HEK293 (cell line): ENCODE results near the gene TTC23.
A peak's percentile ranks its signal among the peaks of the same experiment; 100 is the strongest.

ENCODE experiments used
- CTCF ChIA-PET: fragments of 350-600 bp; formaldehyde crosslinking; extraction: SDS; loops from one replicate; lab custom pipeline; 2021; ENCODE audit warnings: antibody characterized with exemption; lab: Yijun Ruan, JAX
- POLR2A ChIA-PET: fragments of 300-600 bp; formaldehyde crosslinking; extraction: SDS; loops from one replicate; lab custom pipeline; 2020; ENCODE audit warnings: antibody characterized with exemption, inconsistent platforms; lab: Yijun Ruan, JAX
- H3K27ac ChIP-seq: fragments of 200-500 bp; sonication (Bioruptor generic); 2 replicates; pipeline ENCODE4 v1.5.1; 2014; ENCODE audit warnings: low read depth, low read length, control low read depth, inconsistent platforms; ENCODE audit errors: extremely low read depth
- H3K36me3 ChIP-seq, 2 experiments: fragments of 200-500 bp in 1 of 2; sonication (Bioruptor generic) in 1 of 2; 1 replicate in 1 of 2; 2 replicates in 1 of 2; pipeline ENCODE4 v1.5.1; 2014 to 2017; ENCODE audit warnings: inconsistent platforms in 2 of 2, low read length in 2 of 2; ENCODE audit not compliant: control insufficient read depth in 2 of 2, insufficient read depth in 1 of 2
- H3K4me1 ChIP-seq: fragments of 200-500 bp; sonication (Bioruptor generic); 2 replicates; pipeline ENCODE4 v1.5.1; 2014; ENCODE audit warnings: mild to moderate bottlenecking, low read length, inconsistent platforms; ENCODE audit not compliant: control insufficient read depth, insufficient read depth
- H3K4me3 ChIP-seq: 2 replicates; pipeline ENCODE4 v1.5.1; 2011; ENCODE audit warnings: low read depth, mild to moderate bottlenecking, control low read depth, low read length, moderate library complexity
- H3K9me3 ChIP-seq: fragments of 200-500 bp; sonication (Bioruptor generic); 2 replicates; pipeline ENCODE4 v1.5.1; 2014; ENCODE audit warnings: low read depth, low read length, inconsistent platforms; ENCODE audit not compliant: control insufficient read depth, insufficient read depth
- BCL11B ChIP-seq: fragments of 450-650 bp; formaldehyde crosslinking; IDR thresholded peaks from 2 replicates; pipeline ENCODE4 v1.5.1; 2016; ENCODE audit warnings: low read depth, missing biosample characterization, missing genetic modification characterization
- GLIS1 ChIP-seq: fragments of 450-650 bp; formaldehyde crosslinking; IDR thresholded peaks from 2 replicates; pipeline ENCODE4 v1.5.1; 2016; ENCODE audit warnings: missing biosample characterization, missing genetic modification characterization
- KLF7 ChIP-seq: fragments of 450-650 bp; formaldehyde crosslinking; IDR thresholded peaks from 2 replicates; pipeline ENCODE4 v1.5.1; 2016; ENCODE audit warnings: missing biosample characterization, missing genetic modification characterization, borderline replicate concordance
- PRDM1 ChIP-seq: fragments of 450-650 bp; formaldehyde crosslinking; IDR thresholded peaks from 2 replicates; pipeline ENCODE4; 2016; ENCODE audit warnings: missing biosample characterization, missing genetic modification characterization
- SCRT1 ChIP-seq: fragments of 450-650 bp; formaldehyde crosslinking; IDR thresholded peaks from 2 replicates; pipeline ENCODE4 v1.5.1; 2016; ENCODE audit warnings: missing biosample characterization, missing genetic modification characterization, borderline replicate concordance
- SP2 ChIP-seq: fragments of 450-650 bp; formaldehyde crosslinking; IDR thresholded peaks from 2 replicates; pipeline ENCODE4 v1.5.1; 2016; ENCODE audit warnings: missing biosample characterization, missing genetic modification characterization
- TSHZ1 ChIP-seq: fragments of 450-650 bp; formaldehyde crosslinking; IDR thresholded peaks from 2 replicates; pipeline ENCODE4 v1.5.1; 2016; ENCODE audit warnings: missing biosample characterization, missing genetic modification characterization, borderline replicate concordance
- ZBTB17 ChIP-seq: fragments of 450-650 bp; formaldehyde crosslinking; IDR thresholded peaks from 2 replicates; pipeline ENCODE4 v1.5.1; 2016; ENCODE audit warnings: missing biosample characterization, missing genetic modification characterization
- ZBTB21 ChIP-seq: fragments of 450-650 bp; formaldehyde crosslinking; IDR thresholded peaks from 2 replicates; pipeline ENCODE4 v1.5.1; 2017; ENCODE audit warnings: missing biosample characterization, missing genetic modification characterization
- ZBTB6 ChIP-seq: fragments of 450-650 bp; formaldehyde crosslinking; IDR thresholded peaks from 2 replicates; pipeline ENCODE4 v1.5.1; 2017; ENCODE audit warnings: missing biosample characterization, missing genetic modification characterization
- ZBTB8A ChIP-seq: fragments of 450-650 bp; formaldehyde crosslinking; IDR thresholded peaks from 2 replicates; pipeline ENCODE4 v1.5.1; 2016; ENCODE audit warnings: missing biosample characterization, missing genetic modification characterization
- ZEB2 ChIP-seq: fragments of 450-650 bp; formaldehyde crosslinking; IDR thresholded peaks from 2 replicates; pipeline ENCODE4 v1.5.1; 2016; ENCODE audit warnings: missing biosample characterization, missing genetic modification characterization
- ZFHX2 ChIP-seq: fragments of 450-650 bp; formaldehyde crosslinking; conservative IDR thresholded peaks from 2 replicates; pipeline ENCODE4 v1.5.1; 2016; ENCODE audit warnings: missing biosample characterization, missing genetic modification characterization
- ZFP3 ChIP-seq: fragments of 450-650 bp; formaldehyde crosslinking; IDR thresholded peaks from 2 replicates; pipeline ENCODE4 v1.5.1; 2016; ENCODE audit warnings: low read depth, missing biosample characterization, missing genetic modification characterization
- ZNF10 ChIP-seq: fragments of 450-650 bp; formaldehyde crosslinking; IDR thresholded peaks from 2 replicates; pipeline ENCODE4 v1.5.1; 2017; ENCODE audit warnings: missing biosample characterization, missing genetic modification characterization
- ZNF112 ChIP-seq: fragments of 450-650 bp; formaldehyde crosslinking; IDR thresholded peaks from 2 replicates; pipeline ENCODE4 v1.5.0; 2017; ENCODE audit warnings: missing biosample characterization, missing genetic modification characterization
- ZNF114 ChIP-seq: fragments of 450-650 bp; formaldehyde crosslinking; IDR thresholded peaks from 2 replicates; pipeline ENCODE4 v1.5.0; 2017; ENCODE audit warnings: missing biosample characterization, missing genetic modification characterization
- ZNF132 ChIP-seq: fragments of 450-650 bp; formaldehyde crosslinking; IDR thresholded peaks from 2 replicates; pipeline ENCODE4 v1.5.1; 2017; ENCODE audit warnings: missing biosample characterization, missing genetic modification characterization, borderline replicate concordance
- ZNF138 ChIP-seq: fragments of 450-650 bp; formaldehyde crosslinking; IDR thresholded peaks from 2 replicates; pipeline ENCODE4 v1.5.1; 2016; ENCODE audit warnings: missing biosample characterization, missing genetic modification characterization, borderline replicate concordance
- ZNF155 ChIP-seq: fragments of 450-650 bp; formaldehyde crosslinking; IDR thresholded peaks from 2 replicates; pipeline ENCODE4 v1.5.1; 2016; ENCODE audit warnings: missing biosample characterization, missing genetic modification characterization
- ZNF16 ChIP-seq: fragments of 450-650 bp; formaldehyde crosslinking; IDR thresholded peaks from 2 replicates; pipeline ENCODE4 v1.5.1; 2016; ENCODE audit warnings: low read depth, missing biosample characterization, missing genetic modification characterization
- ZNF211 ChIP-seq: fragments of 450-650 bp; formaldehyde crosslinking; IDR thresholded peaks from 2 replicates; pipeline ENCODE4 v1.5.1; 2016; ENCODE audit warnings: low read depth, missing biosample characterization, missing genetic modification characterization
- ZNF341 ChIP-seq: fragments of 450-650 bp; formaldehyde crosslinking; IDR thresholded peaks from 2 replicates; pipeline ENCODE4; 2016; ENCODE audit warnings: low read depth, missing biosample characterization, missing genetic modification characterization
- ZNF398 ChIP-seq: fragments of 450-650 bp; formaldehyde crosslinking; IDR thresholded peaks from 2 replicates; pipeline ENCODE4 v1.5.1; 2017; ENCODE audit warnings: missing biosample characterization, missing genetic modification characterization
- ZNF426 ChIP-seq: fragments of 450-650 bp; formaldehyde crosslinking; IDR thresholded peaks from 2 replicates; pipeline ENCODE4 v1.5.1; 2017; ENCODE audit warnings: missing biosample characterization, missing genetic modification characterization, mild to moderate bottlenecking, inconsistent platforms, moderate library complexity
- ZNF473 ChIP-seq: fragments of 450-650 bp; formaldehyde crosslinking; IDR thresholded peaks from 2 replicates; pipeline ENCODE4 v1.5.1; 2017; ENCODE audit warnings: missing biosample characterization, missing genetic modification characterization
- ZNF658 ChIP-seq: fragments of 450-650 bp; formaldehyde crosslinking; IDR thresholded peaks from 2 replicates; pipeline ENCODE4; 2016; ENCODE audit warnings: missing biosample characterization, missing genetic modification characterization
- ZNF843 ChIP-seq: fragments of 450-650 bp; formaldehyde crosslinking; IDR thresholded peaks from 2 replicates; pipeline ENCODE4 v1.5.1; 2016; ENCODE audit warnings: missing biosample characterization, missing genetic modification characterization

The TTC23 gene

GRCh38 chr15:99101501-99101900, 147.9 kb downstream of the TTC23 start:
- Histone ChIP-seq H3K27ac (no peak overlapping the region), H3K4me1 (no peaks in the 10 kb centered on the region; the same call in none of the 2 replicates), H3K9me3 (no peaks in the 10 kb centered on the region), H3K4me3 (no peak overlapping the region), H3K36me3 (no peaks in the 10 kb centered on the region)
- CTCF ChIA-PET: interaction anchor here (0.6 to 6.2 kb wide), 38 partner anchors 8 to 1514 kb away, joined by 3 to 118 read pairs (median 6); partner anchors contain the start of gene LRRC28
- no peak for TF ChIP-seq ZNF114 (tag by site-specific recombination)
- 0 out of 2 replicates have a peak, but pooled peaks have one; percentile 34 for TF ChIP-seq ZBTB6 (tag by site-specific recombination)
- no peak for TF ChIP-seq ZBTB21 (tag by site-specific recombination)
- no peak for TF ChIP-seq ZNF16 (tag by site-specific recombination)
- POLR2A ChIA-PET: interaction anchor here (0.8 kb wide), 1 partner anchor 28 kb away, joined by 3 read pairs; no protein-coding TSS in a partner anchor

GRCh38 chr15:99100245-99101173, 148.9 kb downstream of the TTC23 start:
- ChIA-PET CTCF (interaction anchor here (0.6 to 6.2 kb wide), 63 partner anchors 9 to 1513 kb away, joined by 3 to 118 read pairs (median 4); partner anchors contain the start of gene LRRC28), POLR2A (interaction anchor here (0.5 to 0.9 kb wide), 2 partner anchors 13 to 112 kb away, joined by 3 read pairs; no protein-coding TSS in a partner anchor)
- no peaks in the 10 kb centered on the region; the same call in 1 of the 2 replicates for H3K4me1 ChIP-seq
- H3K4me3 ChIP-seq: peak overlapping the region; percentile 34
- H3K9me3 ChIP-seq: no peaks in the 10 kb centered on the region
- no peak overlapping the region for H3K27ac ChIP-seq
- H3K36me3 ChIP-seq: no peaks in the 10 kb centered on the region
- TF ChIP-seq ZNF114 (tag by site-specific recombination): no peak
- TF ChIP-seq ZBTB8A (tag by site-specific recombination): peak; percentile 93
- peak; percentile 85 for TF ChIP-seq ZBTB17 (tag by site-specific recombination)
- no peak for TF ChIP-seq TSHZ1 (tag by site-specific recombination)
- TF ChIP-seq ZNF426 (tag by site-specific recombination): no peak
- TF ChIP-seq ZNF132 (tag by site-specific recombination): no peak
- TF ChIP-seq BCL11B: no peak
- TF ChIP-seq ZNF138 (tag by site-specific recombination): no peak
- no peak for TF ChIP-seq SCRT1 (tag by site-specific recombination)
- TF ChIP-seq ZNF473 (tag by site-specific recombination): no peak
- no peak for TF ChIP-seq GLIS1 (tag by site-specific recombination)
- no peak for TF ChIP-seq ZFHX2 (tag by site-specific recombination)
- no peak for TF ChIP-seq PRDM1
- no peak for TF ChIP-seq ZNF398 (tag by site-specific recombination)
- no peak for TF ChIP-seq ZNF112
- no peak for TF ChIP-seq KLF7 (tag by site-specific recombination)
- peak; percentile 61 for TF ChIP-seq ZNF341
- TF ChIP-seq ZEB2 (tag by site-specific recombination): peak; percentile 57; the same call in 1 of the 2 replicates
- no peak for TF ChIP-seq ZFP3
- TF ChIP-seq ZNF211 (tag by site-specific recombination): no peak
- TF ChIP-seq ZNF155 (tag by site-specific recombination): no peak
- TF ChIP-seq SP2: no peak
- no peak for TF ChIP-seq ZNF843 (tag by site-specific recombination)
- no peak for TF ChIP-seq ZNF10 (tag by site-specific recombination)
- no peak for TF ChIP-seq ZNF658
